PC-9 (cell line): ENCODE results near the gene TIAM2. TPM values are rescaled to one million over a fixed set of nuclear protein-coding genes. Genes with fewer than 3 reads are reported as not detected.

Experiments
- BruUV-seq: library from RNA; stranded (reverse); fragments of 400-500 nt; replicated peaks from 2 replicates; lab custom pipeline; 2021; lab: Mats Ljungman, UMichigan
- CTCF ChIA-PET: fragments of 300-600 bp; sonication (Branson Sonifier 250); formaldehyde crosslinking; loops from one replicate; lab custom pipeline; 2022; ENCODE audit warnings: antibody characterized with exemption; lab: Charles Lee
- POLR2A ChIA-PET: fragments of 300-600 bp; sonication (Branson Sonifier 250); formaldehyde crosslinking; loops from one replicate; lab custom pipeline; 2022; ENCODE audit warnings: antibody characterized with exemption; ENCODE audit not compliant: unreplicated experiment; lab: Charles Lee
- DNase-seq, 2 experiments: peaks; one replicate each; pipeline versions ENCODE4 v3.0.0 to v3.0.0-alpha.2; 2015 to 2022; ENCODE audit warnings: mixed read lengths in 1 of 2
- H2AFZ ChIP-seq: fragments of 200-600 bp; sonication (generic); 2 replicates; pipeline ENCODE4 v1.8.1; 2017; ENCODE audit warnings: antibody characterized with exemption
- H3F3A ChIP-seq: fragments of 200-600 bp; sonication (generic); 2 replicates; pipeline ENCODE4 v1.8.1; 2017; ENCODE audit warnings: antibody characterized with exemption, mild to moderate bottlenecking, low read depth; ENCODE audit not compliant: insufficient read depth
- H3K27ac ChIP-seq: fragments of 200-600 bp; sonication (generic); 2 replicates; pipeline ENCODE4 v1.6.1; 2016; ENCODE audit warnings: mixed run types
- H3K27me3 ChIP-seq: fragments of 200-600 bp; sonication (generic); 2 replicates; pipeline ENCODE4 v1.6.1; 2016; ENCODE audit warnings: low read depth, mixed run types; ENCODE audit not compliant: insufficient read depth
- H3K36me3 ChIP-seq: fragments of 200-600 bp; sonication (generic); 2 replicates; pipeline ENCODE4 v1.6.1; 2016; ENCODE audit warnings: low read depth, mixed run types
- H3K4me1 ChIP-seq: fragments of 200-600 bp; sonication (generic); replicated peaks from 2 replicates; pipeline ENCODE4 v1.6.1; 2016; ENCODE audit warnings: mixed run types; ENCODE audit not compliant: insufficient read depth
- H3K4me2 ChIP-seq: fragments of 200-600 bp; sonication (generic); 2 replicates; pipeline ENCODE4 v1.6.1; 2017; ENCODE audit warnings: mixed run types
- H3K4me3 ChIP-seq: fragments of 200-600 bp; sonication (generic); 2 replicates; pipeline ENCODE4 v1.6.1; 2016; ENCODE audit warnings: mixed run types
- H3K79me2 ChIP-seq: fragments of 200-600 bp; sonication (generic); 2 replicates; pipeline ENCODE4 v1.6.1; 2017; ENCODE audit warnings: low read depth, mixed run types
- H3K9me2 ChIP-seq: fragments of 200-600 bp; sonication (generic); 2 replicates; pipeline ENCODE4 v1.8.1; 2017; ENCODE audit warnings: mild to moderate bottlenecking; ENCODE audit not compliant: insufficient read depth
- H3K9me3 ChIP-seq: fragments of 200-600 bp; sonication (generic); 2 replicates; pipeline ENCODE4 v1.8.1; 2016; ENCODE audit warnings: low read depth; ENCODE audit not compliant: insufficient read depth
- H4K20me1 ChIP-seq: fragments of 200-600 bp; sonication (generic); 2 replicates; pipeline ENCODE4 v1.8.1; 2017; ENCODE audit not compliant: insufficient read depth
- CTCF ChIP-seq: fragments of 200-600 bp; sonication (generic); conservative IDR thresholded peaks from 2 replicates; pipeline ENCODE4 v1.6.1; 2017; ENCODE audit warnings: mixed run types, antibody characterized with exemption, mild to moderate bottlenecking, moderate library complexity
- EZH2 ChIP-seq: fragments of 200-600 bp; sonication (generic); IDR thresholded peaks from 2 replicates; pipeline ENCODE4 v1.8.0; 2017; ENCODE audit warnings: antibody characterized with exemption, low read depth
- intact Hi-C: fragments of 100-400 bp; cut with micrococcal nuclease; formaldehyde crosslinking; loops from one replicate; pipeline ENCODE4 v1.10.0; 2022; ENCODE audit not compliant: unreplicated experiment
- total RNA-seq: library from RNA; stranded (reverse); gene quantifications from 2 replicates; pipeline ENCODE4 v1.2.3, GENCODE V29; 2021

The TIAM2 gene
- total RNA-seq, 1 experiment from 2014 or later = 11.4 TPM

- H2AFZ ChIP-seq = no peak overlapping the region
- H3K36me3 ChIP-seq = no peaks in the 10 kb centered on the region
- no peaks in the 10 kb centered on the region for H3K27me3 ChIP-seq
- BruUV-seq = no TSS peak
- H3K9me3 ChIP-seq = no peaks in the 10 kb centered on the region
- H3K4me1 ChIP-seq = peaks cover 19% of the 10 kb centered on the region
- no peaks in the 10 kb centered on the region for H3K9me2 ChIP-seq
- H3K27ac ChIP-seq = no peak overlapping the region
- DNase-seq = no peak
- intact Hi-C loops = no loop called here
- POLR2A ChIA-PET = no interaction called here
- H3F3A ChIP-seq = peaks cover 15% of the 10 kb centered on the region
- TF ChIP-seq CTCF (no peak), EZH2 (no peak)
- CTCF ChIA-PET = no interaction called here
- H3K4me3 ChIP-seq = no peak overlapping the region
- H3K79me2 ChIP-seq = no peaks in the 10 kb centered on the region
- no peak overlapping the region for H3K4me2 ChIP-seq
- H4K20me1 ChIP-seq = no peaks in the 10 kb centered on the region
These were observed 224.8 kb downstream of the TIAM2 start for GRCh38 chr6:155219858-155220301.

GRCh38 chr6:155221086-155221485 lies 226.0 kb downstream of the TIAM2 start:
- H3K9me3 ChIP-seq = no peaks in the 10 kb centered on the region

GRCh38 chr6:155222506-155222905 lies 227.4 kb downstream of the TIAM2 start:
- no peak for DNase-seq
- no TSS peak for BruUV-seq
- ChIA-PET POLR2A (no interaction called here), CTCF (no interaction called here)
- no peaks in the 10 kb centered on the region for H4K20me1 ChIP-seq
- no peaks in the 10 kb centered on the region for H3K9me2 ChIP-seq
- H3K79me2 ChIP-seq = no peaks in the 10 kb centered on the region
- no peak for TF ChIP-seq CTCF
- TF ChIP-seq EZH2 = no peak
- H3F3A ChIP-seq = peaks cover 20% of the 10 kb centered on the region
- peaks cover 25% of the 10 kb centered on the region for H3K4me1 ChIP-seq
- no peak overlapping the region for H3K27ac ChIP-seq
- intact Hi-C loops = no loop called here
- H3K9me3 ChIP-seq = no peaks in the 10 kb centered on the region
- no peak overlapping the region for H3K4me2 ChIP-seq
- H3K4me3 ChIP-seq = no peak overlapping the region
- H2AFZ ChIP-seq = no peak overlapping the region
- H3K36me3 ChIP-seq = no peaks in the 10 kb centered on the region
- H3K27me3 ChIP-seq = no peaks in the 10 kb centered on the region

More at GRCh38 chr6:155221086-155221485, 226.0 kb downstream of the TIAM2 start:
- Histone ChIP-seq H3K4me3 (no peak overlapping the region), H3K27ac (no peak overlapping the region), H3K27me3 (no peaks in the 10 kb centered on the region), H4K20me1 (no peaks in the 10 kb centered on the region), H3F3A (peaks cover 20% of the 10 kb centered on the region), H3K36me3 (no peaks in the 10 kb centered on the region), H3K4me1 (peaks cover 25% of the 10 kb centered on the region), H3K79me2 (no peaks in the 10 kb centered on the region), H3K9me2 (no peaks in the 10 kb centered on the region), H2AFZ (no peak overlapping the region), H3K4me2 (no peak overlapping the region)
- intact Hi-C loops = no loop called here
- POLR2A ChIA-PET = interaction anchor here (0.6 kb wide), 1 partner anchor 32 kb away, joined by 3 read pairs; no protein-coding TSS in a partner anchor
- no peak for DNase-seq
- TF ChIP-seq EZH2 (no peak), CTCF (no peak)
- CTCF ChIA-PET = no interaction called here
- no TSS peak for BruUV-seq
